Stimulated activated CD8-positive, alpha-beta memory T cell treated with anti-CD3 and anti-CD28 coated beads, Interleukin-15, amount 100 ng/mL, for 24 hours (primary cell): ENCODE measurements around the gene SLC31A1.

ENCODE experiments used
- DNase-seq: peaks from one replicate; pipeline ENCODE4 v3.0.0-alpha.2; 2020; ENCODE audit warnings: low read depth

SLC31A1 gene

DNA sequence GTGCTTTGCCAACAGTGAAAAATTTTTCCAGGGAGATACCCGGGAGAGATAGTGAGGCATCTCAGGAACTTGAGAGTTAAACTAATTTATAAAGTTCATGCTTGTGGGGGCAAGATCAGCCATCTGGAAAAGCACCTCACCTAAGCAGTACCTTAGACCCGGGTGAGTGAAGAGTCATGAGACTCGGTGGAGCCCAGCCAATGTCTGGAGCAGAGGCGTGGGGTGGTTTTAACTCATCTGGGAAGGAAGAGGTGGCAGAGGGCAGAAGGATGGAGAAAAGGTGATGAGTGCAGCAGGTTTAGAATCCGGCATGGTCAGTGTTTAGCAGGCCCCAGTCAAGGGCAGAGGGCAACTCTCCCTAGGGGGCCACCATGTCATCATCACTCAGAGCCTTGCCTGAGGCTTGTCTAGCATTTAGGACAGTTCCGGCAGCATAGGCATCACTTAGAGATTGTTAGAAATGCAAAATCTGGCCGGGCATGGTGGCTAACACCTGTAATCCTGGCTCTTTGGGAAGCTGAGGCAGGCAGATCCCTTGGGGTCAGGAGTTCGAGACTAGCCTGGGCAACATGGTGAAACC lies 86.1 kb downstream of the SLC31A1 start:
- DNase-seq: no peak

DNA sequence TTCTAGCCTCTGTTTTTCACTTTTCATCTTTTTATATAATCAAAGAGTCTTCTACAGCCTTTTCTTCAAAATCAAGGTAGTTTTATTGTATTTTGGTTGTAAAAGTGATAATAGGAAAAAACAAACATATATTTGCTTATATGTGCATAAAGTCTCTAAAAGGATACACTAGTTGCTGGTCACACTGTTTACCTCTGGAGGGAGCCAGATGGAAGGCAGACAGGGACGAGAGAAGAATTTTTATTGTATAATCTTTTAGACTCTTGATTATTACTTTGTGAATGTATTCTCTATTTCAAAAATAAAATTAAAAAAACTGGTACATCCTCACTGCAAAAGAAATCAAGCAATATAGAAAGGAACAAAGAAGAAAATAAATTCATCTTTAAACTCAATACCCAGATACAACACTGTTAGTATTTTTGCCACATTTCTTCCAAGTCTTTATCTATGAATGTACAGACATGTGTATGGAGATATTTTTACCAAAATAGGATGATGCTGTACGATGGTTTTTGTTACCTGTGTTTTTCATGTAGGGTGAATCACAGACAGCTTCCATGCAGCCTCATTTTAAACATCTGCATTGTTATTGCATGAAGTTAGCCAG lies 88.0 kb downstream of the SLC31A1 start:
- no peak for DNase-seq

DNA sequence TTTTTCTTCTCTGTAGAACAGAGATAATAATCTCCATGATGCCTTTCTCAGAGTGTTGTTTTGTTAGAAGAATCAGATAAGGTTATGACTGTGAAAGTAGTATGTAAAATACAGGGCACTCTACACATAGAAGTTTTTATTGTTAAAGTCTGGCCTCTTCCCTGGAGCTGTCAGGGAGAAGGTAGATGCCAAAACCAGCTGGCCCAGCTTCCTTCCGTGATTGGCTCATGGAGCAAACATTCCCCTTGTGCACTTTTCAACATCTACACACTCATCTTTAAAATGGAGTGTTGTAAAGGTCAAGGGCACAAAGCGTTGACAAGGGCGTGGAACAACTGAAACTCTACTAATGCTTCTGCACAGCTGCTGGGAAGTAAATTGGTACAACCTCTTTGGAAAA lies 89.2 kb downstream of the SLC31A1 start:
- no peak for DNase-seq

DNA sequence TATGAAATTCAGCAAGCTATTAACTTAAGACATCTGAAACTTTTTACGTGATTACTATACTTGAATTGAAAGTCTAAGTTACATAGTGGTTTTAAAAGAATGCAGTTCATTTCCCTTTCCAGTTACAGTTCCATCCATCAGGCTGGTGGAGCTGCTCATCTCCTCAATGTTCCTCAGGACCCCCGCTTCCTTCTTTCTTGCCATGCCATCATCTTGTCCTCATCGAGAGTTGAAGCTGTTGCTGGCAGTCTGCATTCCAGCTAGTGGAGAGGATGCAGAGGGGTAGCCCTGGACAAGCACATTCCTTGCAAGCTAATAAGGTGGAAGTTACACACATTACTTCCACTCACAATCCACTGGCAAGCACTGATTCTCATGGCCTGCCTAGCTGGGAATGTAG lies 90.6 kb downstream of the SLC31A1 start:
- no peak for DNase-seq

DNA sequence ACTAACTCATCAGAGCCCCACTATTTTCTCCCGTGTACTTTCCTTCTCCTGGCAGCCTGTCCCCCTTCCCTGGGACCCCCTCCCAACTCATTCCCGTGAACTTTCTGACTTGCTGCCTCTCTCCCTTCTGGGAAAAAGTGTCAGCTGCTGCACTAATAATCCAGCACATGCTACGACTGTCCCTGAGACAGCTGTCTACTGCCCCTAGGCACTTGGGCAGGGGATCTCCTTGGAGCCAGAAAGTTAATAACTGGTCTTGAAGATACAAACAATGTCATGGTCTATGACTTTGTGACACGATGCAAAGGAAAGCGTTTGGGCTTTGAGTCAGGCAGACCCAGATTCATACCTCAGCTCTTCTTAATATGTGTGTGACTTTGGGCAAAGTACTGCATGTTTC lies 91.9 kb downstream of the SLC31A1 start:
- DNase-seq: no peak
